H9 (cell line): ENCODE measurements around the gene TPRG1. TPM values are rescaled to one million over a fixed set of nuclear protein-coding genes. Genes with fewer than 3 reads are reported as not detected.

Source experiments
- DNase-seq: peaks from one replicate; pipeline ENCODE4 v3.0.0-alpha.2; 2017
- H2AFZ ChIP-seq: one replicate; pipeline ENCODE4 v1.6.1; 2013; ENCODE audit warnings: mild to moderate bottlenecking, low read length, control low read depth, moderate library complexity
- H2AK5ac ChIP-seq: 2 replicates; pipeline ENCODE4 v1.6.1; 2013; ENCODE audit warnings: low read length, control low read depth, mixed read lengths; ENCODE audit not compliant: insufficient read length
- H2BK120ac ChIP-seq: one replicate; pipeline ENCODE4 v1.6.1; 2013; ENCODE audit warnings: low read depth, mild to moderate bottlenecking, low read length, control low read depth, inconsistent platforms; ENCODE audit not compliant: poor library complexity, severe bottlenecking
- H2BK12ac ChIP-seq: 2 replicates; pipeline ENCODE4 v1.6.1; 2013; ENCODE audit warnings: low read length, control low read depth, mixed read lengths, low read depth; ENCODE audit not compliant: insufficient read length
- H2BK15ac ChIP-seq: 2 replicates; pipeline ENCODE4 v1.6.1; 2013; ENCODE audit warnings: low read depth, low read length, control low read depth
- H2BK20ac ChIP-seq: one replicate; pipeline ENCODE4 v1.6.1; 2013; ENCODE audit warnings: low read depth, mild to moderate bottlenecking, low read length, control low read depth, inconsistent platforms; ENCODE audit not compliant: poor library complexity, severe bottlenecking
- H2BK5ac ChIP-seq: 2 replicates; pipeline ENCODE4 v1.6.1; 2013; ENCODE audit warnings: low read length, control low read depth, mixed read lengths; ENCODE audit not compliant: insufficient read length
- H3K14ac ChIP-seq: 2 replicates; pipeline ENCODE4 v1.6.1; 2013; ENCODE audit warnings: low read length, control low read depth; ENCODE audit not compliant: insufficient read depth
- H3K18ac ChIP-seq: 2 replicates; pipeline ENCODE4 v1.6.1; 2013; ENCODE audit warnings: low read depth, mild to moderate bottlenecking, mixed read lengths, low read length, control low read depth; ENCODE audit not compliant: insufficient read length
- H3K23ac ChIP-seq: 2 replicates; pipeline ENCODE4 v1.6.1; 2013; ENCODE audit warnings: low read length, control low read depth, mixed read lengths, low read depth; ENCODE audit not compliant: insufficient read length
- H3K23me2 ChIP-seq: 2 replicates; pipeline ENCODE4 v1.6.1; 2013; ENCODE audit warnings: low read depth, mild to moderate bottlenecking, mixed read lengths, low read length, control low read depth; ENCODE audit not compliant: insufficient read length, poor library complexity, severe bottlenecking
- H3K27ac ChIP-seq: 2 replicates; pipeline ENCODE4 v1.5.1; 2013; ENCODE audit warnings: low read length, control low read depth, mixed read lengths, low read depth; ENCODE audit not compliant: insufficient read length
- H3K27me3 ChIP-seq: 2 replicates; pipeline ENCODE4 v1.6.1; 2013; ENCODE audit warnings: low read length, control low read depth, inconsistent platforms; ENCODE audit not compliant: insufficient read depth
- H3K4ac ChIP-seq: 2 replicates; pipeline ENCODE4 v1.6.1; 2013; ENCODE audit warnings: low read depth, mild to moderate bottlenecking, control low read depth, inconsistent platforms, low read length, moderate library complexity
- H3K4me1 ChIP-seq: 2 replicates; pipeline ENCODE4 v1.6.1; 2013; ENCODE audit warnings: low read length, control low read depth, inconsistent platforms; ENCODE audit not compliant: insufficient read depth
- H3K4me2 ChIP-seq: 2 replicates; pipeline ENCODE4 v1.6.1; 2013; ENCODE audit warnings: low read length, control low read depth, mixed read lengths; ENCODE audit not compliant: insufficient read length, insufficient read depth
- H3K56ac ChIP-seq: 2 replicates; pipeline ENCODE4 v1.6.1; 2013; ENCODE audit warnings: low read depth, mild to moderate bottlenecking, mixed read lengths, low read length, control low read depth; ENCODE audit not compliant: insufficient read length
- H3K79me1 ChIP-seq: 2 replicates; pipeline ENCODE4 v1.6.1; 2013; ENCODE audit warnings: low read depth, mild to moderate bottlenecking, moderate library complexity, low read length, control low read depth, inconsistent platforms; ENCODE audit not compliant: insufficient read depth, poor library complexity, severe bottlenecking
- H3K79me2 ChIP-seq: 2 replicates; pipeline ENCODE4 v1.6.1; 2013; ENCODE audit warnings: low read length, control low read depth, inconsistent platforms; ENCODE audit not compliant: insufficient read depth
- H3K9ac ChIP-seq: 2 replicates; pipeline ENCODE4 v1.6.1; 2013; ENCODE audit warnings: low read length, control low read depth, mixed read lengths; ENCODE audit not compliant: insufficient read length; ENCODE audit errors: extremely low read depth
- H3K9me3 ChIP-seq: one replicate; pipeline ENCODE4 v1.6.1; 2013; ENCODE audit warnings: low read depth, low read length, inconsistent platforms; ENCODE audit not compliant: control insufficient read depth
- H3T11ph ChIP-seq: one replicate; pipeline ENCODE4 v1.6.1; 2013; ENCODE audit warnings: mild to moderate bottlenecking, low read length, control low read depth, inconsistent platforms
- H4K20me1 ChIP-seq: one replicate; pipeline ENCODE4 v1.6.1; 2013; ENCODE audit not compliant: control insufficient read depth, insufficient read length, insufficient read depth
- H4K5ac ChIP-seq: 2 replicates; pipeline ENCODE4 v1.6.1; 2013; ENCODE audit warnings: low read depth, mild to moderate bottlenecking, mixed read lengths, low read length, control low read depth; ENCODE audit not compliant: insufficient read length
- H4K8ac ChIP-seq: replicated peaks from 2 replicates; pipeline ENCODE4 v1.6.1; 2013; ENCODE audit warnings: low read length, control low read depth, mixed read lengths, low read depth; ENCODE audit not compliant: insufficient read length
- H4K91ac ChIP-seq: 2 replicates; pipeline ENCODE4 v1.6.1; 2013; ENCODE audit warnings: low read depth, mild to moderate bottlenecking, moderate library complexity, mixed read lengths, low read length, control low read depth; ENCODE audit not compliant: insufficient read length
- H3K27ac Mint-ChIP-seq, 3 experiments: 2 replicates in 2 of 3; 3 replicates in 1 of 3; pipeline ENCODE4 v1.8.0; 2020 to 2021; ENCODE audit warnings: mixed read lengths in 3 of 3, mild to moderate bottlenecking in 1 of 3, moderate library complexity in 1 of 3
- H3K27me3 Mint-ChIP-seq: 2 replicates; pipeline ENCODE4 v1.8.0; 2021; ENCODE audit warnings: low read depth, mild to moderate bottlenecking, moderate library complexity, mixed read lengths
- H3K36me3 Mint-ChIP-seq, 3 experiments: 2 replicates in 2 of 3; 3 replicates in 1 of 3; pipeline ENCODE4 v1.8.0; 2020 to 2021; ENCODE audit warnings: low read depth in 3 of 3, mixed read lengths in 3 of 3; ENCODE audit not compliant: insufficient read depth in 1 of 3
- H3K4me1 Mint-ChIP-seq, 2 experiments: 2 replicates each; pipeline ENCODE4 v1.8.0; 2020; ENCODE audit warnings: mixed read lengths in 2 of 2
- H3K4me3 Mint-ChIP-seq, 2 experiments: 2 replicates in 1 of 2; 3 replicates in 1 of 2; pipeline ENCODE4 v1.8.0; 2020 to 2021; ENCODE audit warnings: mild to moderate bottlenecking in 2 of 2, mixed read lengths in 2 of 2, moderate library complexity in 1 of 2
- H3K9me3 Mint-ChIP-seq, 2 experiments: 2 replicates in 1 of 2; 3 replicates in 1 of 2; pipeline ENCODE4 v1.8.0; 2020; ENCODE audit warnings: mild to moderate bottlenecking in 2 of 2, mixed read lengths in 2 of 2, moderate library complexity in 1 of 2
- whole genome bisulfite sequencing: extraction: QIAGEN DNeasy Blood & Tissue Kit; methylation state at CpG from one replicate; pipeline ENCODE4 v1.1.7; 2013; ENCODE audit warnings: missing lambda C conversion rate, low lambda C conversion rate, mixed read lengths; ENCODE audit not compliant: insufficient read length; ENCODE audit errors: extremely low coverage; 5-methylcytosine and 5-hydroxymethylcytosine counted together
- total RNA-seq: library from RNA; stranded (reverse); gene quantifications from 2 replicates; pipeline ENCODE4 v1.2.1, GENCODE V29; 2021
- TF ChIP-seq, protein P1 (sequence below): fragments of 200-600 bp; sonication (generic); conservative IDR thresholded peaks from 3 replicates; pipeline ENCODE4 v1.8.0; 2021; ENCODE audit warnings: antibody characterized with exemption, mild to moderate bottlenecking

TPRG1 gene
- total RNA-seq, 1 experiment from 2014 or later, result 0.66 TPM

DNA sequence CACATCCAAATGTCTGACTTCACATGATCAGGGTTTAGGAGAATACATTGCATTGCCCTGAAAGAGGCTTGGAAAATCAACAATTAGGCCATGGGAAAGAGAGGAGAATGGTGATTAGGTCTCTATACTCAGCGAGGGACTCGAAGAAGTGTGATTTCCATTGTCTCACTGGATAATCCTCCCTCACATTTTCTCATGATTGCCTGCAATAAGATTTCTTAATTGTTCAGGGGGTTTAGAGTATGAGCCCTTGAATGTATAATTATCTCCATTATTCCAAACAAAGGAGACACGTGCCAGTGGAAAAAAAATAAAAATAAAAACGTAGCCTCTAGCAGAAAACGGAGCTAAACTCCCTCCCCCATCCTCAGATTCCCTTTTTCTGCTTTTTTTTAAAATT, 173.2 kb downstream of the TPRG1 start:
- H4K20me1 ChIP-seq, result no peaks in the 10 kb centered on the region
- no peak overlapping the region for H2BK12ac ChIP-seq
- TF ChIP-seq, protein P1, sequence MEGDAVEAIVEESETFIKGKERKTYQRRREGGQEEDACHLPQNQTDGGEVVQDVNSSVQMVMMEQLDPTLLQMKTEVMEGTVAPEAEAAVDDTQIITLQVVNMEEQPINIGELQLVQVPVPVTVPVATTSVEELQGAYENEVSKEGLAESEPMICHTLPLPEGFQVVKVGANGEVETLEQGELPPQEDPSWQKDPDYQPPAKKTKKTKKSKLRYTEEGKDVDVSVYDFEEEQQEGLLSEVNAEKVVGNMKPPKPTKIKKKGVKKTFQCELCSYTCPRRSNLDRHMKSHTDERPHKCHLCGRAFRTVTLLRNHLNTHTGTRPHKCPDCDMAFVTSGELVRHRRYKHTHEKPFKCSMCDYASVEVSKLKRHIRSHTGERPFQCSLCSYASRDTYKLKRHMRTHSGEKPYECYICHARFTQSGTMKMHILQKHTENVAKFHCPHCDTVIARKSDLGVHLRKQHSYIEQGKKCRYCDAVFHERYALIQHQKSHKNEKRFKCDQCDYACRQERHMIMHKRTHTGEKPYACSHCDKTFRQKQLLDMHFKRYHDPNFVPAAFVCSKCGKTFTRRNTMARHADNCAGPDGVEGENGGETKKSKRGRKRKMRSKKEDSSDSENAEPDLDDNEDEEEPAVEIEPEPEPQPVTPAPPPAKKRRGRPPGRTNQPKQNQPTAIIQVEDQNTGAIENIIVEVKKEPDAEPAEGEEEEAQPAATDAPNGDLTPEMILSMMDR, result no peak
- H3K27ac Mint-ChIP-seq, result no peak overlapping the region
- H3K23ac ChIP-seq, result no peak overlapping the region
- DNase-seq, result no peak
- H3K79me2 ChIP-seq, result no peaks in the 10 kb centered on the region
- no peak overlapping the region for H2BK120ac ChIP-seq
- no peak overlapping the region for H4K5ac ChIP-seq
- H2BK15ac ChIP-seq, result no peak overlapping the region
- no peak overlapping the region for H3K18ac ChIP-seq
- H2BK5ac ChIP-seq, result no peak overlapping the region
- H2BK20ac ChIP-seq, result no peak overlapping the region
- no peaks in the 10 kb centered on the region; a peak in 1 of 4 replicates for H3K4me1 Mint-ChIP-seq
- H3T11ph ChIP-seq, result no peak overlapping the region
- no peaks in the 10 kb centered on the region for H3K23me2 ChIP-seq
- H4K8ac ChIP-seq, result no peak overlapping the region
- no peak overlapping the region for H2AK5ac ChIP-seq
- H3K9ac ChIP-seq, result no peak overlapping the region
- no CpG with 5 or more reads among the region's 5 CpGs for WGBS
- no peak overlapping the region for H3K27ac ChIP-seq
- 0 out of 2 replicates have a peak, but pooled peaks cover 1% of the 10 kb centered on the region for H3K27me3 Mint-ChIP-seq
- no peaks in the 10 kb centered on the region for H3K27me3 ChIP-seq
- H3K56ac ChIP-seq, result no peak overlapping the region
- H4K91ac ChIP-seq, result no peak overlapping the region
- H3K79me1 ChIP-seq, result no peaks in the 10 kb centered on the region
- no peaks in the 10 kb centered on the region for H3K4me1 ChIP-seq
- no peaks in the 10 kb centered on the region for H3K9me3 Mint-ChIP-seq
- H3K36me3 Mint-ChIP-seq, result no peaks in the 10 kb centered on the region
- no peak overlapping the region for H3K14ac ChIP-seq
- no peaks in the 10 kb centered on the region for H3K9me3 ChIP-seq
- no peak overlapping the region for H3K4me2 ChIP-seq
- H2AFZ ChIP-seq, result no peak overlapping the region
- H3K4me3 Mint-ChIP-seq, result no peak overlapping the region
- H3K4ac ChIP-seq, result no peak overlapping the region
